Vagina (tissue), 2 donors: Measurements from ENCODE around the gene DERL3.

Experiments
- POLR2A ChIP-seq, 2 donors: fragments of 450-650 bp; IDR thresholded peaks; one replicate each; pipeline ENCODE4 v1.6.1; 2017; ENCODE audit warnings: antibody characterized with exemption in 2 of 2, mild to moderate bottlenecking in 2 of 2, moderate library complexity in 2 of 2
- TF ChIP-seq, protein P1 (sequence below), 3 experiments: fragments of 450-650 bp in 2 of 3; fragments of 200-600 bp in 1 of 3; sonication (generic) in 1 of 3; IDR thresholded peaks; one replicate each; pipeline ENCODE4 v1.5.1; 2017 to 2019; ENCODE audit warnings: antibody characterized with exemption in 3 of 3, mild to moderate bottlenecking in 2 of 3, moderate library complexity in 2 of 3

DNA sequence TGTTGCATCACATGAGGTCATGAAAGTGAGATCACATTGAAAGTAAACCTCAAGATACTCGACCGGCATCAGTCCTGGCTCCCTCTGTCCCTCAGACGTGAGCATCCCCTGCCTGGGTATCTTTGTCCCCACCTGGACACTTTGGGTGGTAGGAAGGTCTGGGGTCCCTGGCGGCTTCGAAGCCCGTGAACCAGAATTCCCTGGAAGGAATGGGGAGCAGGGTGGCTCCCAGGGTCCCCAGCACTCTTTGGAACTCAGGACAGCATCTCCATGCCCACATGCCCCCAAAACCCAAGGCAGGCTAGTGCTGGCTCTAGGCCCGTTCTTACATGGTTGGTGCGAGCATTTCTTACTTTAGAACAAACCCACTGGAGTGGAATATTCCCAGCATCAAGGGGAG, 7.5 kb downstream of the DERL3 start:
- TF ChIP-seq POLR2A (IDR thresholded peaks at IDR 0.05) = no peak
- TF ChIP-seq, protein P1, sequence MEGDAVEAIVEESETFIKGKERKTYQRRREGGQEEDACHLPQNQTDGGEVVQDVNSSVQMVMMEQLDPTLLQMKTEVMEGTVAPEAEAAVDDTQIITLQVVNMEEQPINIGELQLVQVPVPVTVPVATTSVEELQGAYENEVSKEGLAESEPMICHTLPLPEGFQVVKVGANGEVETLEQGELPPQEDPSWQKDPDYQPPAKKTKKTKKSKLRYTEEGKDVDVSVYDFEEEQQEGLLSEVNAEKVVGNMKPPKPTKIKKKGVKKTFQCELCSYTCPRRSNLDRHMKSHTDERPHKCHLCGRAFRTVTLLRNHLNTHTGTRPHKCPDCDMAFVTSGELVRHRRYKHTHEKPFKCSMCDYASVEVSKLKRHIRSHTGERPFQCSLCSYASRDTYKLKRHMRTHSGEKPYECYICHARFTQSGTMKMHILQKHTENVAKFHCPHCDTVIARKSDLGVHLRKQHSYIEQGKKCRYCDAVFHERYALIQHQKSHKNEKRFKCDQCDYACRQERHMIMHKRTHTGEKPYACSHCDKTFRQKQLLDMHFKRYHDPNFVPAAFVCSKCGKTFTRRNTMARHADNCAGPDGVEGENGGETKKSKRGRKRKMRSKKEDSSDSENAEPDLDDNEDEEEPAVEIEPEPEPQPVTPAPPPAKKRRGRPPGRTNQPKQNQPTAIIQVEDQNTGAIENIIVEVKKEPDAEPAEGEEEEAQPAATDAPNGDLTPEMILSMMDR (IDR thresholded peaks at IDR 0.05) = no peak
